HG02943 (cell line): ENCODE data around the gene FAM236C.
"Not testable (repeated sequence)": the region's sequence is repeated elsewhere in the genome, so short reads cannot be mapped to it uniquely, and the experiment has no call there.

Source experiments
- ATAC-seq: cut with Tn5 transposase; IDR thresholded peaks from one replicate; pipeline ENCODE4 v1.9.1; 2021; ENCODE audit warnings: mild to moderate bottlenecking, low read depth, moderate library complexity; ENCODE audit not compliant: unreplicated experiment

Gene FAM236C

GRCh38 chrX:72912315-72912714 is at the start of gene FAM236C:
Gene FAM236C, plus strand, starts transcription at chrX:72912615. Its CDS starts 100 bp downstream, at chrX:72912715.
- not testable (repeated sequence) for ATAC-seq

- ATAC-seq: not testable (repeated sequence)
These were observed 29.5 kb upstream of the FAM236C start for GRCh38 chrX:72882898-72883297.

- ATAC-seq: not testable (repeated sequence)
These were observed 22.7 kb upstream of the FAM236C start for GRCh38 chrX:72889740-72890139.

GRCh38 chrX:72916096-72916495 is 3.7 kb downstream of the FAM236C start:
- not testable (repeated sequence) for ATAC-seq

- ATAC-seq: not testable (repeated sequence)
These were observed 19.9 kb downstream of the FAM236C start for GRCh38 chrX:72932283-72932682.

GRCh38 chrX:72936455-72936854 is 24.0 kb downstream of the FAM236C start:
- ATAC-seq: not testable (repeated sequence)

GRCh38 chrX:72936882-72937455 is 24.6 kb downstream of the FAM236C start:
- ATAC-seq: not testable (repeated sequence)

GRCh38 chrX:72937906-72938305 is 25.5 kb downstream of the FAM236C start, which contains the start of gene FAM236A:
Gene FAM236A, plus strand, starts transcription at chrX:72938206. Its CDS starts 57 bp downstream, at chrX:72938263.
- ATAC-seq: not testable (repeated sequence)

- not testable (repeated sequence) for ATAC-seq
These were observed 29.9 kb downstream of the FAM236C start for GRCh38 chrX:72942272-72942671.

- ATAC-seq: peak; percentile 77
These were observed 30.8 kb downstream of the FAM236C start for GRCh38 chrX:72943035-72943818.

- peak; percentile 77 for ATAC-seq
These were observed 31.4 kb downstream of the FAM236C start, which contains the start of gene DMRTC1 for GRCh38 chrX:72943819-72944169. Gene DMRTC1, minus strand, starts transcription at chrX:72943837. Its CDS starts 68,143 bp downstream, at chrX:72875694.

- ATAC-seq: not testable (repeated sequence)
These were observed 47.6 kb downstream of the FAM236C start for GRCh38 chrX:72959971-72960370.
